ENCODE results near the gene ASAP2. TPM values are rescaled to one million over a fixed set of nuclear protein-coding genes. Genes with fewer than 3 reads are reported as not detected.

The ASAP2 gene
- total RNA-seq, 4 donors from 2014 or later, result 33.2 to 62.1 (median 54.5) TPM

DNA sequence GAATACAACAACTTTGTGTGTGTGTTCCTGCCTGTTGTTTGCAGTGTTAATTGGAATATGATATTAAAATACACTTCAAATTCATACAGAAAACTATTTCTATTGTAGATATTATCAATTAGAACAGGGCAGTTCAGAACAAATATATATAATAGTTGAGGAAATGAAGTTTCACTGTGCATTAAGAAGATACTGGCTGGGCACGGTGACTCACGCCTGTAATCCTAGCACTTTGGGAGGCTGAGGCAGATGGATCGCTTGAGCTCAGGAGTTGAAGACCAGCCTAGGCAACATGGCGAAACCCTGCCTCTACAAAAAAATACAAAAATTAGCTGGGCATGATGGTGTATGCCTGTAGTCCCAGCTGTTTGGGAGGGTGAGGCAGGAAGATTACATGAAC lies 79.3 kb downstream of the ASAP2 start:
- H3K27me3 ChIP-seq, result no peaks in the 10 kb centered on the region
- H3K4me3 ChIP-seq, result no peak overlapping the region
- WGBS, 2 donors (ENCODE audit: low coverage in 1 of 2), result 90 to 93% methylated on average over 2 to 4 of the region's 4 CpGs
- no peak for DNase-seq
- TF ChIP-seq POLR2A (IDR thresholded peaks at IDR 0.05), result no peak
- TF ChIP-seq, protein P1, sequence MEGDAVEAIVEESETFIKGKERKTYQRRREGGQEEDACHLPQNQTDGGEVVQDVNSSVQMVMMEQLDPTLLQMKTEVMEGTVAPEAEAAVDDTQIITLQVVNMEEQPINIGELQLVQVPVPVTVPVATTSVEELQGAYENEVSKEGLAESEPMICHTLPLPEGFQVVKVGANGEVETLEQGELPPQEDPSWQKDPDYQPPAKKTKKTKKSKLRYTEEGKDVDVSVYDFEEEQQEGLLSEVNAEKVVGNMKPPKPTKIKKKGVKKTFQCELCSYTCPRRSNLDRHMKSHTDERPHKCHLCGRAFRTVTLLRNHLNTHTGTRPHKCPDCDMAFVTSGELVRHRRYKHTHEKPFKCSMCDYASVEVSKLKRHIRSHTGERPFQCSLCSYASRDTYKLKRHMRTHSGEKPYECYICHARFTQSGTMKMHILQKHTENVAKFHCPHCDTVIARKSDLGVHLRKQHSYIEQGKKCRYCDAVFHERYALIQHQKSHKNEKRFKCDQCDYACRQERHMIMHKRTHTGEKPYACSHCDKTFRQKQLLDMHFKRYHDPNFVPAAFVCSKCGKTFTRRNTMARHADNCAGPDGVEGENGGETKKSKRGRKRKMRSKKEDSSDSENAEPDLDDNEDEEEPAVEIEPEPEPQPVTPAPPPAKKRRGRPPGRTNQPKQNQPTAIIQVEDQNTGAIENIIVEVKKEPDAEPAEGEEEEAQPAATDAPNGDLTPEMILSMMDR (IDR thresholded peaks at IDR 0.05), result no peak
- no peak for TF ChIP-seq EP300 (IDR thresholded peaks at IDR 0.05; ENCODE audit: low read depth)
- TF ChIP-seq POLR2AphosphoS5 (IDR thresholded peaks at IDR 0.05), result no peak
- in situ Hi-C loops (cut with MboI; ENCODE audit: low pct_ligation_motif_present in 1 of 4, low pct_unique_long_range_greater_than_20kb in 1 of 4, low sequenced_read_pairs in 3 of 4) (no loop called here), intact Hi-C loops (cut with DNase I; ENCODE audit: low total_unique reads) (no loop called here)
- H3K36me3 ChIP-seq, result no peaks in the 10 kb centered on the region
- H3K27ac ChIP-seq, result no peak overlapping the region
- no peaks in the 10 kb centered on the region for H3K9me3 ChIP-seq
- peaks cover 6 to 38% (median 15%) of the 10 kb centered on the region in 4 donors for H3K4me1 ChIP-seq

DNA sequence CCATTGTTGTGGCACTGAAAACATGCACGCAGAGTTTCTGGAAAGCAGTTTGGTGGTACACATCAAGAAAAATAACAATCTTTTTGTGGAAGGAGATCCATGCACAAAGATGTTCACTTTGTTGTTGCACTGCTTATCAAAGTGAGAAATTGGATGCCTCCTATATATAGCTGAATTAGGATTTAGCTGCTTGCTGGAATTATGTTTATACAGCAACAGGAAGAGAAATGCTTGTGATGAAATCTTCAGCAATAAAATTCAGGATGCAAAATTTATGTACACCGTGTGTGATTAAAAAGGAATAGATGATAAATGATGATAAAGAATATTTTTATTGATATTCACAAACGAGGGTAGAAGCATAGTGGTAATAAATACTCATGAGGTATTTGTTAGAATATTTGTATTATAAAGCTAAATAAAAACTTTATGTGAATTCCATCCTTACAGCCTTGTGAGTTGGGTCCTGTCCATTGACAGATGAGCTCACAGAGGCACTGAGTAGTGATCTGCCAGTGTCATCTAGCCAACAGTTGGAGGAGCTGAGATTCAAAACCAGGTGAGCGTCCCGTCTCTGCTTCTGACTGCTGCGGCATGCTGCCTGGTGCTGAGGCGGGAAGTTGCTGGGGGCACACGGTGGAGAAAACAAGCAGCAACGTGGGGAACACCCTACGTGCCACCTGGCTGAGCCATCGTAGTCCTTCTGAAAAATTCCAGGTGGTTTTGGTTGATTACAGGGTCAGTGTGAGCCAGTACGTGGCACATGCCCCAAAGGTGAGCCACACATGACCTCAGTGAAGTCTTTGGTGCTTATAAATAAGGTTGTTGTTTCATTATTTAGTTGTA lies 80.2 kb downstream of the ASAP2 start:
- Histone ChIP-seq H3K36me3 (no peaks in the 10 kb centered on the region), H3K27me3 (no peaks in the 10 kb centered on the region), H3K9me3 (no peaks in the 10 kb centered on the region), H3K4me1 (peaks cover 6 to 31% (median 14%) of the 10 kb centered on the region in 4 donors), H3K4me3 (no peak overlapping the region), H3K27ac (no peak overlapping the region)
- intact Hi-C loops (cut with DNase I; ENCODE audit: low total_unique reads), result no loop called here
- DNase-seq, result no peak
- 63 to 76% methylated on average over 3 to 12 of the region's 12 CpGs for WGBS, 2 donors (ENCODE audit: low coverage in 1 of 2)
- in situ Hi-C loops (cut with MboI; ENCODE audit: low pct_ligation_motif_present in 1 of 4, low pct_unique_long_range_greater_than_20kb in 1 of 4, low sequenced_read_pairs in 3 of 4), result no loop called here
- TF ChIP-seq POLR2A (IDR thresholded peaks at IDR 0.05), result no peak

DNA sequence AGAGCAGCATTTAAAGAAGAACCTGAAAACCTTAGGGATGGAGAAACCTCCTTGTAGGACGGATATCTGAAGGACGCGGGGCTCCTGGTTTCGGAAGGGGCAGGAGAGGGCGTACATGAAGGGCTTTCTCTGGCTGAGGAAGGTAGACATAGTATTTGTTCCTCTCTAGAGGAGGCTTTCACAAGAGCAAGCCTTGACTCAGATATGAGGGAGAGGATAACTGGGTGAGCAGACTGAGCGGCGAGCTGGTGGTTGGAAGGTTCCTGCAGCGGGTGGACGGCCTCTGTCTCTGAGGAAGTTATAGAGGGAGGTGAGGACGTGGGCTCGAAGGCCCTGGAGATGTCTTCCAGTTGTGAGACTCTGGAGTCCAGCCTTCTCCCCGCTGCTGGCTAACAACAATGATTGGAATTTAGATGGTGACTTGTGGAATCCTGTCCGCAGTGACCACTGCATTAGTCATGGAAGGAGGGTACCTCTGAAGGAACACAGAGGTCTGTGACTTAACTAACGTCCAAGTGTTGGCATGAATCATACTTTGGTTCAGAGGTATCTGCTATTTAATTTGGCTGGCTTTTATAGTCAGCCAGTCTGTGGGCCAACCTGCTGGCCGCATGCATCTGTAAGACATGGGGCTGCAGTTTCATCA lies 80.9 kb downstream of the ASAP2 start:
- in situ Hi-C loops (cut with MboI; ENCODE audit: low pct_ligation_motif_present in 1 of 4, low pct_unique_long_range_greater_than_20kb in 1 of 4, low sequenced_read_pairs in 3 of 4) (no loop called here), intact Hi-C loops (cut with DNase I; ENCODE audit: low total_unique reads) (no loop called here)
- no peaks in the 10 kb centered on the region for H3K9me3 ChIP-seq
- no peak overlapping the region for H3K4me3 ChIP-seq
- DNase-seq, result no peak
- TF ChIP-seq POLR2A (IDR thresholded peaks at IDR 0.05), result no peak
- TF ChIP-seq, protein P1 (IDR thresholded peaks at IDR 0.05), result no peak
- TF ChIP-seq POLR2AphosphoS5 (IDR thresholded peaks at IDR 0.05), result no peak
- TF ChIP-seq EP300 (IDR thresholded peaks at IDR 0.05; ENCODE audit: low read depth), result no peak
- 85% methylated on average over 11 to 15 of the region's 15 CpGs for WGBS, 2 donors (ENCODE audit: low coverage in 1 of 2)
- H3K27me3 ChIP-seq, result no peaks in the 10 kb centered on the region
- no peaks in the 10 kb centered on the region for H3K36me3 ChIP-seq
- H3K4me1 ChIP-seq, result peaks cover under 1 to 23% (median 10%) of the 10 kb centered on the region in 4 donors
- H3K27ac ChIP-seq, result no peak overlapping the region

DNA sequence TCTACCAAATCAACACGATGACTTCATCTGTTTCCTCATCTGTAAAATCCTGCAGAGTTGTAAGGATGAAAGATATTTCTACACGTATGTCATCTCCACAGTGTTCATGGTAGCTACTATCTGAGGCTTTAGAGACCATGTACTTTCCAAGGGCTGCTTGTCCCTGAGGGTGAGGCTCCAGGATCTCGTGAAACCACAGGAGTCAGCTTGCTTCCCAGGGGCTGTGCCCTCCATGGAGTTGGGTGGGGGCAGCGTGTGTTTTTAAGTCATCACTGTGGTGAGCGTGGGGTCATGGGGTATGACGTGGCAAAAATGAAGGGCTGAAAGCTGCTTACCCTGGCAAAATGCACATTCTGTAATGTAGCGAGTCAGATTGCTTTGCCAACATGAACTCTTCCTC lies 81.6 kb downstream of the ASAP2 start:
- Histone ChIP-seq H3K9me3 (no peaks in the 10 kb centered on the region), H3K27ac (no peak overlapping the region), H3K27me3 (no peaks in the 10 kb centered on the region), H3K4me3 (no peak overlapping the region), H3K4me1 (peaks cover 0 to 18% (median 5%) of the 10 kb centered on the region in 4 donors), H3K36me3 (no peaks in the 10 kb centered on the region)
- TF ChIP-seq POLR2A (IDR thresholded peaks at IDR 0.05), result no peak
- no peak for TF ChIP-seq EP300 (IDR thresholded peaks at IDR 0.05; ENCODE audit: low read depth)
- intact Hi-C loops (cut with DNase I; ENCODE audit: low total_unique reads), result no loop called here
- in situ Hi-C loops (cut with MboI; ENCODE audit: low pct_ligation_motif_present in 1 of 4, low pct_unique_long_range_greater_than_20kb in 1 of 4, low sequenced_read_pairs in 3 of 4), result no loop called here
- 93 to 100% methylated on average over 2 to 7 of the region's 7 CpGs for WGBS, 2 donors (ENCODE audit: low coverage in 1 of 2)
- DNase-seq, result no peak

DNA sequence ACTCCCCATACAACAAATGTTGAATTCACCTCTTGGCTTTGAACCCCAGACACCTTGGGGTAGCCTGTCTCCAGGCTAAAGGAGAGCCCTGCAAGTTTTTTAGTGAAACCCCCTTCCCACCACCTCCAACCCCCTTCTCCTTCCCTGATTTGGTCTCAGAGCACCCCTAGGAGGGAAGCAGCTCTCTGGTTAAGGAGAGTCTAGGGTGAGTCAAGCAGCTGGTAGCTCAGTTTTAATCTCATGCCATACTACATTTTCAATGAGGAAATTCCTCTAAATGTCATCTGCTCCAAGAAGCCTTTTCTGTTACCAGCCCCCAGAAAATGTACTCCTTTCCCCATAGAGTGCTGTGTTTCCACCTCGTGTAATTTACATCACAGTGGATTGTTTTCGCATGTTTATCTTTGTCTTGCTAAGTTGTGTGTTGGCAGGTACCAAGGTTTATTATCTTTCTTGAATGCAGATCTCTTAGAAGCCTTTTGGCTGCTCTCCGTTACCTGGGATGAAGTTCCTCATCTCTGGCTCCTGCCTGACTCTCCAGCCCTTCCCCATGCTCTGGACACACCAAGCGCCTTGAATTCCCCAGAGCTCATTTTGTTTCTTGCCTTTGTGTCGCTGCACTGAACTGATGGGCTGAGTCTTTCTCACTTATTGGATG lies 82.2 kb downstream of the ASAP2 start:
- Histone ChIP-seq H3K4me3 (no peak overlapping the region), H3K36me3 (no peaks in the 10 kb centered on the region), H3K27ac (no peak overlapping the region), H3K9me3 (no peaks in the 10 kb centered on the region), H3K4me1 (peaks cover 0 to 14% (median 5%) of the 10 kb centered on the region in 4 donors), H3K27me3 (no peaks in the 10 kb centered on the region)
- 88 to 90% methylated on average over 3 to 5 of the region's 5 CpGs for WGBS, 2 donors (ENCODE audit: low coverage in 1 of 2)
- intact Hi-C loops (cut with DNase I; ENCODE audit: low total_unique reads), result no loop called here
- in situ Hi-C loops (cut with MboI; ENCODE audit: low pct_ligation_motif_present in 1 of 4, low pct_unique_long_range_greater_than_20kb in 1 of 4, low sequenced_read_pairs in 3 of 4), result no loop called here
- TF ChIP-seq POLR2AphosphoS5 (IDR thresholded peaks at IDR 0.05) (no peak), EP300 (IDR thresholded peaks at IDR 0.05; ENCODE audit: low read depth) (no peak), POLR2A (IDR thresholded peaks at IDR 0.05) (no peak)
- TF ChIP-seq, protein P1 (IDR thresholded peaks at IDR 0.05), result no peak
- no peak for DNase-seq

All from transverse colon (tissue), 4 donors.